Measurements from ENCODE around the gene NR2E3.
"Not testable (repeated sequence)": the region's sequence is repeated elsewhere in the genome, so short reads cannot be mapped to it uniquely, and the experiment has no call there.

Gene NR2E3

DNA sequence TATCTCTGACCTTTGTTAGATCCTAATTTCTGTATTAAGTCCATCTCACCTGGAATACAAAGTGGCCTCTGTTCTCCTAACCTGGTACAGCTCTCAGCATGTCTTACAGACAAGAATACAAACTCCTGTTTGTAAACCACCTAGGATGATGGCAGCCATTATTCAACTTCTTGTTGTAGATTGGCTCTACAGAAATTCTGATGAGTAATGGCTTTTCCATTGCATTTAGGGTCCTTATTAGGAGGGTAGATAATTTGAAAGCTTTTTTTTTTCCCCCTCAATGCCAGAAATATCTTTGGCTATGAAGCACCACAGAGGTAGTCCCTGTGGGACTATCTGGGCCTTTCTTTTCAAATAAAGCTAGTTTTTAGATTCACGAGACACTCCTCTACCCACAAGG lies 9.8 kb downstream of the NR2E3 start:
- no peak for DNase-seq

DNA sequence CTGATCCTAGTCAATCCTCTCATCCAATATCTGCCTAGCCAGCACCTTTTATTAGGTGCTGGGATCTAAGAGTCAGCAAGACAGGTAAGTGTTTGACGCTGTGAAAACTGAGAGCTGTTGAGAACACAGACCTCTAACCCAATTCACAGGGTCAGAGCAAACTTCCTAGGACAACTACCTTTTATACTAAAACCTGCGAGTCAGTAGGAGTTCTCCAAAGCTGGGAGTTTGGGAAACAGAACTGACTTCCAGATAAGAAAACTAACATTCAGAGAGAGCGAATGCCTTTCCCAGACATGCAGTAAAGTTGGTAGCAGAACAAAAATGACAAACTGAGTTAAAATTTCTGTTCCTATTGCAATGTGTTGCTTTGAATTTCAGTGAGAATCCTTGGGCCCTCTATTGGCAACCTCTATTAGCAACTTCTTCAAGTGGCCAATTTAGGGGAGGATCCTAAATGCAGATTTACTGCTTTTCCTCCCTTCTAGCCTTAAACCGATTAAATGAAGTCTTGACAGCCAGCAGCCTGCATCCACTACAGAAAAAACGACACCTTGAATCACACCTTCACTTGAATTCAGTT lies 11.3 kb downstream of the NR2E3 start:
- DNase-seq: no peak

- no peak for DNase-seq
These were observed 12.7 kb downstream of the NR2E3 start for GRCh38 chr15:71822890-71823630.

DNA sequence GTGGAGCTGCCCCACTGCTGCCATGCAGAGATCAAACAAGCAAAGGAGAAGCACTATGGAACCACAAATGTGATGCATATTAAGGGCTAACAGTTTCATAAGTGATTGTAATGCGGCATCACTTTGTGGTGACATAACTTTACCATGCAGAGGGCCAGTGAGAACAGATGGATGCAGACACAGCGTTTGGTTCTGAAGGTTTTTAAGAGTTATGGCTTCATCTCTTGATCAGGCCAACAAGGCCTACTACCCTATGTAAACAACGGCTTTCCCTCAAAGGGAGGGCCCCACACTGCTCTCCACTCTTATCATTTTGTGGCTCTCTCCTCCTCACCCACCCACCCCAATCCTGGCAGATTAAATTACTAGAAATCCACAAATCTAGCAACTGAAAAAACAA lies 13.4 kb downstream of the NR2E3 start:
- no peak for DNase-seq

- no peak for DNase-seq
These were observed 14.8 kb downstream of the NR2E3 start for GRCh38 chr15:71825021-71825730.

- no peak for DNase-seq
These were observed 15.8 kb downstream of the NR2E3 start for GRCh38 chr15:71826196-71826595.

DNA sequence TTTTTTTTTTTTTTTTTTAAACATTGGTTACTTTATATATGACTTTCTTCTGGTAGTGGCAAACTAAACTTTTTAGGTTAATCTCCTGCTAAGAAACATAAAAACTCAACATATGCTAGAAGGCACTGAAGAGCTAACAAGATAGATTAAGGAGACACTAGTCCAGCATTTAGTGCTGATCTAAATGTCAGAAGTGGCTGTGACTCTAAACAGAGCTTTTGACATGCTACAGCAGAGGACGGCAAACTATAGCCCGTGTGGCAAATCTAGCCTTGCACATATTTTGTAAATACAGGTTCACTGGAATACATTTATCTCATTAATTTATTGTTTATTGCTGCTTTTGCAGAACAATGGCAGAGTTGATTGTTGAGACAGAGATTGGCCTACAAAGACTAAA lies 20.6 kb downstream of the NR2E3 start:
- no peak for DNase-seq

GRCh38 chr15:71841563-71841962 lies 31.2 kb downstream of the NR2E3 start:
- no peak for DNase-seq

DNA sequence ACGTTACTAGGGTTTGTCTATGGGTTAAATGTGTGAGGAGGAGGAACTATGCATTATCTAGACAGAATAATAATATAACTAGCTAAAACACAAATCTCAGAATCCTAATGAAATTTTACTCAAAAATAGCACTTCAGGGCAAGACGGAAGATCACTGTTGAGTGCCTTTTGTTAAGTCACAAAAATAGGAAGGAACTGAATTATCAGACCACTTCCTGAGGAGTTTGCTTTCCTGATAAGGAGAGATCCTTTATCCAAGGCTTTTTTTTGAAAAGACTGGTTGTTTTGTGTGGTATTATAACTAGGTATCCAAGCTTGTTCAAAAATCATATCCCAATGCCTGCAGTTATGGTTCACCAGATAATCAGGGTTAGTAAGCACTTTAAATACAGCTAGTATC lies 34.6 kb downstream of the NR2E3 start:
- no peak for DNase-seq

DNA sequence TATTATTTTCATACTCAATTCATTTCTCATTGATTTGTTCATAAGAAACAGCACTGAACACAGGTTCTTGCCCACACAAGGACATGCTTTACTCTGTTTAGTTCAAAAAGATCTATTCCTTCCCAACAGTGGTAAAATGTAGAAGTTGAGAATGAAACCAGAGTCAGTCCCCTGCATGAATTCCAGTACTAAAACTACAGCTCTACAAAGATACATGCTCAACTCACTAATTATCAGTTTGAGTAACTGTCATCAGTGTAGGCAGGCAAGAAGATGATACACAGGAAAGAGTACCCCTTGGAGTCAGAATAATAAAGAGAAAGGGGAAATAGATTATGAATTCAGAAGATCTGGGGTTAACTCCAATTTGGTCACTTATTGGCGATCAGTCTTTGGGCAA lies 43.2 kb downstream of the NR2E3 start:
- DNase-seq: no peak

DNA sequence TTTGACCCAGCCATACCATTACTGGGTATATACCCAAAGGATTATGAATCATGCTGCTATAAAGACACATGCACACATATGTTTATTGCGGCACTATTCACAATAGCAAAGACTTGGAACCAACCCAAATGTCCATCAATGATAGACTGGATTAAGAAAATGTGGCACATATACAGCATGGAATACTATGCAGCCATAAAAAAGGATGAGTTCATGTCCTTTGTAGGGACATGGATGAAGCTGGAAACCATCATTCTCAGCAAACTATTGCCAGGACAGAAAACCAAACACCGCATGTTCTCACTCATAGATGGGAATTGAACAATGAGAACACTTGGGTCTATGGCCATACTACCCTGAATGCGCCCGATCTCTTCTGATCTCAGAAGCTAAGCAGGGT lies 47.9 kb downstream of the NR2E3 start:
- not testable (repeated sequence) for DNase-seq
